GM21737 (cell line): ENCODE data around the gene ACVR1.
A peak's percentile ranks its signal among the peaks of the same experiment; 100 is the strongest.
"Not testable (repeated sequence)": the region's sequence is repeated elsewhere in the genome, so short reads cannot be mapped to it uniquely, and the experiment has no call there.

ENCODE experiments used
- ATAC-seq: cut with Tn5 transposase; IDR thresholded peaks from one replicate; pipeline ENCODE4 v1.9.1; 2021; ENCODE audit warnings: mild to moderate bottlenecking, moderate library complexity; ENCODE audit not compliant: unreplicated experiment

The ACVR1 gene

GRCh38 chr2:157894694-157895435 lies 18.7 kb upstream of the ACVR1 start:
- ATAC-seq: no peak

- ATAC-seq: no peak
Observed at GRCh38 chr2:157893611-157894010, 17.5 kb upstream of the ACVR1 start.

- ATAC-seq: no peak
Observed at GRCh38 chr2:157891643-157892041, 15.5 kb upstream of the ACVR1 start.

- ATAC-seq: no peak
Observed at GRCh38 chr2:157890969-157891642, 15.0 kb upstream of the ACVR1 start.

GRCh38 chr2:157887946-157888345 lies 11.8 kb upstream of the ACVR1 start:
- ATAC-seq: no peak

GRCh38 chr2:157884533-157884932 lies 8.4 kb upstream of the ACVR1 start:
- not testable (repeated sequence) for ATAC-seq

GRCh38 chr2:157880927-157881326 lies 4.8 kb upstream of the ACVR1 start:
- no peak for ATAC-seq

GRCh38 chr2:157877761-157878400 lies 1.8 kb upstream of the ACVR1 start:
- no peak for ATAC-seq

- no peak for ATAC-seq
Observed at GRCh38 chr2:157876786-157877138, 632 bp upstream of the ACVR1 start.

- peak; percentile 36 for ATAC-seq
Observed at GRCh38 chr2:157875641-157876065, 477 bp downstream of the ACVR1 start.

- ATAC-seq: no peak
Observed at GRCh38 chr2:157874997-157875640, 1.0 kb downstream of the ACVR1 start.

GRCh38 chr2:157874348-157874747 lies 1.8 kb downstream of the ACVR1 start:
- no peak for ATAC-seq

GRCh38 chr2:157872791-157873190 lies 3.3 kb downstream of the ACVR1 start:
- ATAC-seq: no peak

GRCh38 chr2:157871415-157871814 lies 4.7 kb downstream of the ACVR1 start:
- no peak for ATAC-seq

- ATAC-seq: no peak
Observed at GRCh38 chr2:157868993-157869392, 7.1 kb downstream of the ACVR1 start.

GRCh38 chr2:157867703-157868102 lies 8.4 kb downstream of the ACVR1 start:
- no peak for ATAC-seq

GRCh38 chr2:157866666-157867642 lies 9.2 kb downstream of the ACVR1 start:
- no peak for ATAC-seq

- ATAC-seq: no peak
Observed at GRCh38 chr2:157866202-157866601, 9.9 kb downstream of the ACVR1 start.

GRCh38 chr2:157864857-157865430 lies 11.2 kb downstream of the ACVR1 start:
- no peak for ATAC-seq

- ATAC-seq: no peak
Observed at GRCh38 chr2:157858846-157859245, 17.3 kb downstream of the ACVR1 start.
